Measurements from ENCODE around the gene NKD2.
"Not testable (repeated sequence)": the region's sequence is repeated elsewhere in the genome, so short reads cannot be mapped to it uniquely, and the experiment has no call there.

NKD2 gene

DNA sequence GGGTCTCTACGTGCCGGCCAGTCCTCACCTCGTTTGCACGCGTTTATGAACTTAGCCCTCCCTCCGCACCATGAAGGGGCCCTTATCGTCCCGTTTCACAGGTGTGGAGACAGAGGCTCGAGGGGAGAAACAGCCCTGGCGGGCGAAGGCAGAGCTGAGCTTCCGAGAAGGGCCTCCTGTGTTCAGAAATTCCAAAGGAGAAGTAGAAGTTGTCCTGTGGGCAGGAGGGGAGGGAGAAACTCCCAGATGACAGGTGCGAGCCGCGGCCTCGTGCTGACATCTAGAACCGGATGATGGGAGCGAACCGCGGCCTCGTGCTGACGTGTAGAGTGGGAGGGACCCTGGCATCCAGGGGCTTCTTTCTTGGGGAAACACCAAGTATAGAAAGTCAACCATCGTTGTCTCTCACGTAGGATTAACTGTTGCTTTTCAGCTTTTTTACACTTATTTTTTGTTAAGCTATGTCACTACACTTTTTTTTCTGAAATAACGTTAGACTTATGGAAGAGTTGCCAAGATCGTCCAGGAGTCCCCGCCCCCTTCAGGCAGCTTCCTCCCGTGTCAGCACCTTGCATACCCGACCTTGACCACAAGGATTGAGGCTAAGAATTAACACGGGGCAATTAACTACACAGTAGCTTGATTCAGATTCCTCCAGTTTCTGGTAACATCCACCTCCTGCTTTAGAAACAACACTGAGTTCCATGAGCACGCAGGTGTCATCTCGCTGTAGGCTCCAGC lies 42.8 kb upstream of the NKD2 start:
- TF ChIP-seq, protein P1, sequence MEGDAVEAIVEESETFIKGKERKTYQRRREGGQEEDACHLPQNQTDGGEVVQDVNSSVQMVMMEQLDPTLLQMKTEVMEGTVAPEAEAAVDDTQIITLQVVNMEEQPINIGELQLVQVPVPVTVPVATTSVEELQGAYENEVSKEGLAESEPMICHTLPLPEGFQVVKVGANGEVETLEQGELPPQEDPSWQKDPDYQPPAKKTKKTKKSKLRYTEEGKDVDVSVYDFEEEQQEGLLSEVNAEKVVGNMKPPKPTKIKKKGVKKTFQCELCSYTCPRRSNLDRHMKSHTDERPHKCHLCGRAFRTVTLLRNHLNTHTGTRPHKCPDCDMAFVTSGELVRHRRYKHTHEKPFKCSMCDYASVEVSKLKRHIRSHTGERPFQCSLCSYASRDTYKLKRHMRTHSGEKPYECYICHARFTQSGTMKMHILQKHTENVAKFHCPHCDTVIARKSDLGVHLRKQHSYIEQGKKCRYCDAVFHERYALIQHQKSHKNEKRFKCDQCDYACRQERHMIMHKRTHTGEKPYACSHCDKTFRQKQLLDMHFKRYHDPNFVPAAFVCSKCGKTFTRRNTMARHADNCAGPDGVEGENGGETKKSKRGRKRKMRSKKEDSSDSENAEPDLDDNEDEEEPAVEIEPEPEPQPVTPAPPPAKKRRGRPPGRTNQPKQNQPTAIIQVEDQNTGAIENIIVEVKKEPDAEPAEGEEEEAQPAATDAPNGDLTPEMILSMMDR (IDR thresholded peaks at IDR 0.05) = no peak
- H3K36me3 Mint-ChIP-seq (ENCODE audit: low read depth) = peaks cover 6% of the 10 kb centered on the region
- H3K27ac Mint-ChIP-seq = no peak overlapping the region
- peaks cover 35% of the 10 kb centered on the region for H3K4me1 Mint-ChIP-seq
- H3K4me3 Mint-ChIP-seq = no peak overlapping the region
- peaks cover 12% of the 10 kb centered on the region for H3K9me3 Mint-ChIP-seq
- peaks cover 2% of the 10 kb centered on the region for H3K27me3 Mint-ChIP-seq (ENCODE audit: low read depth, poor library complexity)
- DNase-seq = no peak

- Mint-ChIP-seq H3K27ac (no peak overlapping the region), H3K4me1 (peaks cover 32% of the 10 kb centered on the region), H3K36me3 (ENCODE audit: low read depth) (peaks cover 10% of the 10 kb centered on the region), H3K27me3 (ENCODE audit: low read depth, poor library complexity) (peaks cover 2% of the 10 kb centered on the region), H3K4me3 (no peak overlapping the region), H3K9me3 (peaks cover 18% of the 10 kb centered on the region)
- TF ChIP-seq, protein P1 (IDR thresholded peaks at IDR 0.05) = no peak
- DNase-seq = no peak
Measured at GRCh38 chr5:966345-966710, 42.3 kb upstream of the NKD2 start.

- no peak overlapping the region for H3K4me3 Mint-ChIP-seq
- peaks cover 24% of the 10 kb centered on the region for H3K9me3 Mint-ChIP-seq
- H3K27ac Mint-ChIP-seq = no peak overlapping the region
- peaks cover 32% of the 10 kb centered on the region for H3K4me1 Mint-ChIP-seq
- H3K36me3 Mint-ChIP-seq (ENCODE audit: low read depth) = peaks cover 10% of the 10 kb centered on the region
- H3K27me3 Mint-ChIP-seq (ENCODE audit: low read depth, poor library complexity) = peaks cover 2% of the 10 kb centered on the region
- DNase-seq = no peak
- TF ChIP-seq, protein P1 (IDR thresholded peaks at IDR 0.05) = no peak
Measured at GRCh38 chr5:966941-967340, 41.7 kb upstream of the NKD2 start.

DNA sequence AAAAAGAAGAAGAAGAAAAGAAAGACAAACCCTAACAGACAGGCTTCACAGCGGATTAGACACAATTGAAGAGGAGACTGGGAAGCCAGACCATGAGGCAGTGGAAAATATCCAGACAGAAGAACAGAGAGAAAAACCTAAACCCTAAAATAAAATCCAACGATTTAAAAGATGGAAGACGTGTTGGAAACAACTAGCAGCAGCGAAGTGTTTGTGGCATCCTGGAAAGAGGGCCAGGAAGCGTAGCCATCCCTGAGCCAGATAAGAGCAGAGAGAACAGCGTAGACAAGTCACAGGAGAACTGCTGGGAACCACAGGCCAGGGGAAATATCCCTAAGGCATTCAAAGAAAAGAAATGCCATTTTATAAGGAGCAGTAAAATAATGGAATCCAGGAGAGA lies 39.7 kb upstream of the NKD2 start:
- Mint-ChIP-seq H3K27ac (peak overlapping the region; percentile 13), H3K4me1 (peaks cover 26% of the 10 kb centered on the region), H3K9me3 (peaks cover 30% of the 10 kb centered on the region), H3K36me3 (ENCODE audit: low read depth) (peaks cover 10% of the 10 kb centered on the region), H3K27me3 (ENCODE audit: low read depth, poor library complexity) (peaks cover 6% of the 10 kb centered on the region), H3K4me3 (no peak overlapping the region)
- no peak for DNase-seq
- TF ChIP-seq, protein P1 (IDR thresholded peaks at IDR 0.05) = no peak

GRCh38 chr5:969408-969839 lies 39.2 kb upstream of the NKD2 start:
- no peak for DNase-seq
- H3K27ac Mint-ChIP-seq = no peak overlapping the region
- H3K4me3 Mint-ChIP-seq = no peak overlapping the region
- H3K36me3 Mint-ChIP-seq (ENCODE audit: low read depth) = peaks cover 10% of the 10 kb centered on the region
- peaks cover 6% of the 10 kb centered on the region for H3K27me3 Mint-ChIP-seq (ENCODE audit: low read depth, poor library complexity)
- TF ChIP-seq, protein P1 (IDR thresholded peaks at IDR 0.05) = no peak
- peaks cover 30% of the 10 kb centered on the region for H3K9me3 Mint-ChIP-seq
- H3K4me1 Mint-ChIP-seq = peaks cover 21% of the 10 kb centered on the region

- not testable (repeated sequence) for H3K27me3 Mint-ChIP-seq (ENCODE audit: low read depth, poor library complexity); H3K36me3 Mint-ChIP-seq (ENCODE audit: low read depth); DNase-seq; H3K27ac Mint-ChIP-seq; H3K4me3 Mint-ChIP-seq
- H3K4me1 Mint-ChIP-seq = peaks cover 11% of the 10 kb centered on the region
- peaks cover 23% of the 10 kb centered on the region for H3K9me3 Mint-ChIP-seq
Measured at GRCh38 chr5:972575-972974, 36.0 kb upstream of the NKD2 start.
